Frontal cortex (tissue), 1 donor: ENCODE data around the gene SLC2A10. TPM values are rescaled to one million over a fixed set of nuclear protein-coding genes. Genes with fewer than 3 reads are reported as not detected.

Source experiments
- total RNA-seq: library from RNA; depleted of rRNA; stranded (reverse); fragments of >200 nt; gene quantifications from one replicate; pipeline ENCODE4 v1.2.3, GENCODE V29; 2014

Gene SLC2A10
- total RNA-seq, 1 donor from 2014 or later = 3.7 TPM

Other genes with a start within 250 kb of the SLC2A10 start
- 11.4 TPM for gene ZNF334, start 196.1 kb upstream of the SLC2A10 start, total RNA-seq
- gene OCSTAMP, start 159.0 kb upstream of the SLC2A10 start, total RNA-seq = not detected
- 10.2 TPM for gene SLC13A3, start 58.2 kb upstream of the SLC2A10 start, total RNA-seq
- gene TP53RK, start 20.2 kb upstream of the SLC2A10 start, total RNA-seq = 51.0 TPM
- gene EYA2, start 185.2 kb downstream of the SLC2A10 start, total RNA-seq = 2.4 TPM